GM23338 (cell line): ENCODE measurements around the gene GAREM1. TPM values are rescaled to one million over a fixed set of nuclear protein-coding genes. Genes with fewer than 3 reads are reported as not detected.

Source experiments
- ATAC-seq: fragments of 200-7000 bp; cut with Tn5 transposase; 3 replicates; pipeline ENCODE4 v1.9.1; 2020
- DNase-seq: peaks from one replicate; pipeline ENCODE4 v3.0.0-alpha.2; 2015; ENCODE audit warnings: low spot score
- H2AFZ ChIP-seq: fragments of 200-600 bp; sonication (generic); 2 replicates; pipeline ENCODE4 v1.8.0; 2016; ENCODE audit warnings: antibody characterized with exemption, mild to moderate bottlenecking, moderate library complexity
- H3F3A ChIP-seq: fragments of 200-600 bp; sonication (generic); replicated peaks from 2 replicates; pipeline ENCODE4 v1.8.0; 2017; ENCODE audit warnings: antibody characterized with exemption, mixed run types, low read depth
- H3K27ac ChIP-seq: fragments of 200-600 bp; sonication (generic); 2 replicates; pipeline ENCODE4 v1.6.1; 2016; ENCODE audit warnings: low read depth
- H3K27me3 ChIP-seq: fragments of 200-600 bp; sonication (generic); 2 replicates; pipeline ENCODE4 v1.8.0; 2016; ENCODE audit warnings: mild to moderate bottlenecking, mixed run types, moderate library complexity; ENCODE audit not compliant: insufficient read depth
- H3K36me3 ChIP-seq: fragments of 200-600 bp; sonication (generic); 2 replicates; pipeline ENCODE4 v1.8.0; 2016; ENCODE audit warnings: mild to moderate bottlenecking; ENCODE audit not compliant: insufficient read depth
- H3K4me1 ChIP-seq: fragments of 200-600 bp; sonication (generic); 2 replicates; pipeline ENCODE4 v1.8.0; 2016; ENCODE audit warnings: mild to moderate bottlenecking, moderate library complexity; ENCODE audit not compliant: insufficient read depth
- H3K4me2 ChIP-seq: fragments of 200-600 bp; sonication (generic); 2 replicates; pipeline ENCODE4 v1.7.1; 2017; ENCODE audit warnings: mixed run types
- H3K4me3 ChIP-seq: fragments of 200-600 bp; sonication (generic); 2 replicates; pipeline ENCODE4 v1.6.1; 2016; ENCODE audit warnings: mixed run types
- H3K79me2 ChIP-seq: fragments of 200-600 bp; sonication (generic); replicated peaks from 2 replicates; pipeline ENCODE4 v1.8.0; 2017; ENCODE audit warnings: mild to moderate bottlenecking; ENCODE audit not compliant: insufficient read depth
- H3K9me2 ChIP-seq: fragments of 200-600 bp; sonication (generic); 2 replicates; pipeline ENCODE4 v1.8.0; 2017; ENCODE audit not compliant: insufficient read depth
- H4K20me1 ChIP-seq: fragments of 200-600 bp; sonication (generic); replicated peaks from 2 replicates; pipeline ENCODE4 v1.8.0; 2017; ENCODE audit warnings: mild to moderate bottlenecking; ENCODE audit not compliant: insufficient read depth
- H3K27ac Mint-ChIP-seq: 2 replicates; pipeline ENCODE4 v1.8.0; 2020; ENCODE audit warnings: inconsistent platforms, mild to moderate bottlenecking, moderate library complexity, mixed read lengths
- H3K27me3 Mint-ChIP-seq: 3 replicates; pipeline ENCODE4 v1.8.0; 2022; ENCODE audit warnings: low read depth, mild to moderate bottlenecking, moderate library complexity, mixed read lengths, inconsistent platforms; ENCODE audit not compliant: insufficient read depth, poor library complexity
- H3K36me3 Mint-ChIP-seq: 3 replicates; pipeline ENCODE4 v1.8.0; 2021; ENCODE audit warnings: low read depth, mild to moderate bottlenecking, inconsistent platforms, moderate library complexity, mixed read lengths
- H3K4me1 Mint-ChIP-seq: 3 replicates; pipeline ENCODE4 v1.8.0; 2020; ENCODE audit warnings: mild to moderate bottlenecking, inconsistent platforms, mixed read lengths
- H3K4me3 Mint-ChIP-seq: 3 replicates; pipeline ENCODE4 v1.8.0; 2021; ENCODE audit warnings: moderate library complexity, mild to moderate bottlenecking, inconsistent platforms, mixed read lengths
- H3K9me3 Mint-ChIP-seq: 3 replicates; pipeline ENCODE4 v1.8.0; 2020; ENCODE audit warnings: moderate library complexity, mild to moderate bottlenecking, inconsistent platforms, mixed read lengths
- CREB1 ChIP-seq: fragments of 250-450 bp; sonication (Bioruptor Pico); IDR thresholded peaks from 2 replicates; pipeline ENCODE4 v1.5.0; 2020; ENCODE audit warnings: low read depth, mild to moderate bottlenecking, moderate library complexity
- EZH2phosphoT487 ChIP-seq: fragments of 200-600 bp; sonication (generic); IDR thresholded peaks from one replicate; pipeline ENCODE4 v1.8.1; 2018; ENCODE audit warnings: antibody characterized with exemption; ENCODE audit not compliant: unreplicated experiment
- JUNB ChIP-seq: IDR thresholded peaks from one replicate; pipeline ENCODE4 v1.6.1; 2016; ENCODE audit warnings: antibody characterized with exemption; ENCODE audit not compliant: unreplicated experiment
- STAT1 ChIP-seq: IDR thresholded peaks from one replicate; pipeline ENCODE4 v1.6.1; 2016; ENCODE audit warnings: antibody characterized with exemption; ENCODE audit not compliant: unreplicated experiment
- ZNF114 ChIP-seq: fragments of 250-450 bp; sonication (Bioruptor Pico); IDR thresholded peaks from 2 replicates; pipeline ENCODE4 v1.5.0; 2020; ENCODE audit warnings: mild to moderate bottlenecking, moderate library complexity
- ZNF331 ChIP-seq: fragments of 250-450 bp; sonication (Bioruptor Pico); IDR thresholded peaks from 2 replicates; pipeline ENCODE4 v1.5.0; 2020; ENCODE audit warnings: low read depth, mild to moderate bottlenecking, moderate library complexity
- polyA plus RNA-seq: library from polyadenylated mRNA; unstranded; fragments of >200 nt; fragmentation: Nextera tagmentation; extraction: Ambion mirVana; gene quantifications from 2 replicates; pipeline ENCODE4 v1.2.1, GENCODE V29; 2016
- total RNA-seq: library from RNA; depleted of rRNA; stranded (reverse); fragments of >200 nt; shearing (Covaris generic); gene quantifications from 2 replicates; pipeline ENCODE4 v1.2.3, GENCODE V29; 2014
- TF ChIP-seq, protein P1 (sequence below): fragments of 250-450 bp; sonication (Bioruptor Pico); IDR thresholded peaks from 2 replicates; pipeline ENCODE4 v1.5.0; 2020; ENCODE audit warnings: mild to moderate bottlenecking, moderate library complexity
- TF ChIP-seq, protein P2 (sequence below), 2 experiments: fragments of 200-600 bp in 1 of 2; sonication (generic) in 1 of 2; conservative IDR thresholded peaks; 2 replicates each; pipeline versions ENCODE4 v1.5.1 to v1.6.1; 2016 to 2017; ENCODE audit warnings: antibody characterized with exemption in 2 of 2, low read depth in 2 of 2, mild to moderate bottlenecking in 2 of 2, moderate library complexity in 1 of 2

The GAREM1 gene
- total and polyA plus RNA-seq, 2 experiments from 2014 or later, result 2.7 to 6.0 TPM

DNA sequence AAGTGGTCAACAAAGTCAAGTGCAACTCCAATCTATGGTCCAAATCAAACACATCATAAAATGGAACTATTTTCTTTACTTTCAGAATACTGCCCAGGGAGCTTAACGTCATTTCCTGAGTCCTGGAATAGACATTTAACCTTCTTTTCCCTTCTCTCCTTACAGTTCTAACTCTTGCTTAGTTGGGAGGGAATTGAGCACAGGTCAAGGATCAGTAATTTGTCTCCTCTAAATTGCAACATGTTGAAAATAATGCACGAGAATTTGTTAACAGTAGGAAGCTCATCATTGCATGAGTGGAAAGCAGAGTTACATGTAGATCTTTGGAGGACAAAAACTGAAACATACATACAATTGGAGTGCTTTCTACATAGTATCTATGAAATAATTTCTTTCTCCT, 193.1 kb downstream of the GAREM1 start (continued):
- TF ChIP-seq, protein P1, sequence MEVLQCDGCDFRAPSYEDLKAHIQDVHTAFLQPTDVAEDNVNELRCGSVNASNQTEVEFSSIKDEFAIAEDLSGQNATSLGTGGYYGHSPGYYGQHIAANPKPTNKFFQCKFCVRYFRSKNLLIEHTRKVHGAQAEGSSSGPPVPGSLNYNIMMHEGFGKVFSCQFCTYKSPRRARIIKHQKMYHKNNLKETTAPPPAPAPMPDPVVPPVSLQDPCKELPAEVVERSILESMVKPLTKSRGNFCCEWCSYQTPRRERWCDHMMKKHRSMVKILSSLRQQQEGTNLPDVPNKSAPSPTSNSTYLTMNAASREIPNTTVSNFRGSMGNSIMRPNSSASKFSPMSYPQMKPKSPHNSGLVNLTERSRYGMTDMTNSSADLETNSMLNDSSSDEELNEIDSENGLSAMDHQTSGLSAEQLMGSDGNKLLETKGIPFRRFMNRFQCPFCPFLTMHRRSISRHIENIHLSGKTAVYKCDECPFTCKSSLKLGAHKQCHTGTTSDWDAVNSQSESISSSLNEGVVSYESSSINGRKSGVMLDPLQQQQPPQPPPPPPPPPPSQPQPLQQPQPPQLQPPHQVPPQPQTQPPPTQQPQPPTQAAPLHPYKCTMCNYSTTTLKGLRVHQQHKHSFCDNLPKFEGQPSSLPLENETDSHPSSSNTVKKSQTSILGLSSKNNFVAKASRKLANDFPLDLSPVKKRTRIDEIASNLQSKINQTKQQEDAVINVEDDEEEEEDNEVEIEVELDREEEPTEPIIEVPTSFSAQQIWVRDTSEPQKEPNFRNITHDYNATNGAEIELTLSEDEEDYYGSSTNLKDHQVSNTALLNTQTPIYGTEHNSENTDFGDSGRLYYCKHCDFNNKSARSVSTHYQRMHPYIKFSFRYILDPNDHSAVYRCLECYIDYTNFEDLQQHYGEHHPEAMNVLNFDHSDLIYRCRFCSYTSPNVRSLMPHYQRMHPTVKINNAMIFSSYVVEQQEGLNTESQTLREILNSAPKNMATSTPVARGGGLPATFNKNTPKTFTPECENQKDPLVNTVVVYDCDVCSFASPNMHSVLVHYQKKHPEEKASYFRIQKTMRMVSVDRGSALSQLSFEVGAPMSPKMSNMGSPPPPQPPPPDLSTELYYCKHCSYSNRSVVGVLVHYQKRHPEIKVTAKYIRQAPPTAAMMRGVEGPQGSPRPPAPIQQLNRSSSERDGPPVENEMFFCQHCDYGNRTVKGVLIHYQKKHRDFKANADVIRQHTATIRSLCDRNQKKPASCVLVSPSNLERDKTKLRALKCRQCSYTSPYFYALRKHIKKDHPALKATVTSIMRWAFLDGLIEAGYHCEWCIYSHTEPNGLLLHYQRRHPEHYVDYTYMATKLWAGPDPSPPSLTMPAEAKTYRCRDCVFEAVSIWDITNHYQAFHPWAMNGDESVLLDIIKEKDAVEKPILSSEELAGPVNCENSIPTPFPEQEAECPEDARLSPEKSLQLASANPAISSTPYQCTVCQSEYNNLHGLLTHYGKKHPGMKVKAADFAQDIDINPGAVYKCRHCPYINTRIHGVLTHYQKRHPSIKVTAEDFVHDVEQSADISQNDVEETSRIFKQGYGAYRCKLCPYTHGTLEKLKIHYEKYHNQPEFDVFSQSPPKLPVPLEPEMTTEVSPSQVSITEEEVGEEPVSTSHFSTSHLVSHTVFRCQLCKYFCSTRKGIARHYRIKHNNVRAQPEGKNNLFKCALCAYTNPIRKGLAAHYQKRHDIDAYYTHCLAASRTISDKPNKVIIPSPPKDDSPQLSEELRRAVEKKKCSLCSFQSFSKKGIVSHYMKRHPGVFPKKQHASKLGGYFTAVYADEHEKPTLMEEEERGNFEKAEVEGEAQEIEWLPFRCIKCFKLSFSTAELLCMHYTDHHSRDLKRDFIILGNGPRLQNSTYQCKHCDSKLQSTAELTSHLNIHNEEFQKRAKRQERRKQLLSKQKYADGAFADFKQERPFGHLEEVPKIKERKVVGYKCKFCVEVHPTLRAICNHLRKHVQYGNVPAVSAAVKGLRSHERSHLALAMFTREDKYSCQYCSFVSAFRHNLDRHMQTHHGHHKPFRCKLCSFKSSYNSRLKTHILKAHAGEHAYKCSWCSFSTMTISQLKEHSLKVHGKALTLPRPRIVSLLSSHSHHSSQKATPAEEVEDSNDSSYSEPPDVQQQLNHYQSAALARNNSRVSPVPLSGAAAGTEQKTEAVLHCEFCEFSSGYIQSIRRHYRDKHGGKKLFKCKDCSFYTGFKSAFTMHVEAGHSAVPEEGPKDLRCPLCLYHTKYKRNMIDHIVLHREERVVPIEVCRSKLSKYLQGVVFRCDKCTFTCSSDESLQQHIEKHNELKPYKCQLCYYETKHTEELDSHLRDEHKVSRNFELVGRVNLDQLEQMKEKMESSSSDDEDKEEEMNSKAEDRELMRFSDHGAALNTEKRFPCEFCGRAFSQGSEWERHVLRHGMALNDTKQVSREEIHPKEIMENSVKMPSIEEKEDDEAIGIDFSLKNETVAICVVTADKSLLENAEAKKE (CRISPR knock-in tag), result no peak

DNA sequence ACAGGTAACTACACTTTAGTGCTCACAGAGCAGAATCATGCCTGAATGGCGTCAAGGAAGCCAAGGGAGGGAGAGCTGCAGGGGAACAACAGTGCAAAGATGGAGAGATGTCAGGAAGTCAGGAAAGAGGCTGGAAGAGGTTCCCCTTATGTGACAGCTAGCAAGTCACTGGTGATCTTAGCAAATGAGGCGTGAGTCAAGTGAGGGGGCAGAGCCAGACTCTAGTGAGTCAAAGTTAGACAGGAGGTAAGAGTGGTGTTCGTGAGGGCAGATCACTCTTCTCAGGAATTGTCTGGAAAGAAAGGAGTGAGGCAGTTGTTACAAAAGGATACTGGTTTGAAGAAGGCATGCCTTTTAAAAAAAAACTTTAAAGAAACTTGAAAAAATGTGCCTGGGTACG, 193.8 kb downstream of the GAREM1 start:
- Histone ChIP-seq H3K27me3 (no peaks in the 10 kb centered on the region), H4K20me1 (no peaks in the 10 kb centered on the region), H3K79me2 (no peaks in the 10 kb centered on the region), H2AFZ (no peak overlapping the region), H3K36me3 (0 out of 2 replicates have a peak, but pooled peaks cover 2% of the 10 kb centered on the region), H3K4me1 (peaks cover 12% of the 10 kb centered on the region), H3F3A (no peaks in the 10 kb centered on the region), H3K9me2 (no peaks in the 10 kb centered on the region), H3K4me3 (no peak overlapping the region), H3K27ac (no peak overlapping the region), H3K4me2 (no peak overlapping the region)
- DNase-seq (no peak), ATAC-seq (no peak)
- Mint-ChIP-seq H3K4me1 (peaks cover 14% of the 10 kb centered on the region; the same call in 2 of the 3 replicates), H3K27ac (no peak overlapping the region), H3K27me3 (peaks cover 3% of the 10 kb centered on the region), H3K9me3 (peaks cover 9% of the 10 kb centered on the region; the same call in 2 of the 3 replicates), H3K4me3 (no peak overlapping the region), H3K36me3 (peaks cover 12% of the 10 kb centered on the region; the same call in 2 of the 3 replicates)
- TF ChIP-seq EZH2phosphoT487 (no peak), STAT1 (no peak), ZNF331 (CRISPR knock-in tag) (no peak), ZNF114 (CRISPR knock-in tag) (no peak), JUNB (no peak), CREB1 (CRISPR knock-in tag) (no peak)
- TF ChIP-seq, protein P2, sequence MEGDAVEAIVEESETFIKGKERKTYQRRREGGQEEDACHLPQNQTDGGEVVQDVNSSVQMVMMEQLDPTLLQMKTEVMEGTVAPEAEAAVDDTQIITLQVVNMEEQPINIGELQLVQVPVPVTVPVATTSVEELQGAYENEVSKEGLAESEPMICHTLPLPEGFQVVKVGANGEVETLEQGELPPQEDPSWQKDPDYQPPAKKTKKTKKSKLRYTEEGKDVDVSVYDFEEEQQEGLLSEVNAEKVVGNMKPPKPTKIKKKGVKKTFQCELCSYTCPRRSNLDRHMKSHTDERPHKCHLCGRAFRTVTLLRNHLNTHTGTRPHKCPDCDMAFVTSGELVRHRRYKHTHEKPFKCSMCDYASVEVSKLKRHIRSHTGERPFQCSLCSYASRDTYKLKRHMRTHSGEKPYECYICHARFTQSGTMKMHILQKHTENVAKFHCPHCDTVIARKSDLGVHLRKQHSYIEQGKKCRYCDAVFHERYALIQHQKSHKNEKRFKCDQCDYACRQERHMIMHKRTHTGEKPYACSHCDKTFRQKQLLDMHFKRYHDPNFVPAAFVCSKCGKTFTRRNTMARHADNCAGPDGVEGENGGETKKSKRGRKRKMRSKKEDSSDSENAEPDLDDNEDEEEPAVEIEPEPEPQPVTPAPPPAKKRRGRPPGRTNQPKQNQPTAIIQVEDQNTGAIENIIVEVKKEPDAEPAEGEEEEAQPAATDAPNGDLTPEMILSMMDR (conservative IDR thresholded peaks at IDR 0.05; ENCODE audit: low read depth in 2 of 2), result no peak
